ENCODE data around the gene SPZ1. TPM values are rescaled to one million over a fixed set of nuclear protein-coding genes. Genes with fewer than 3 reads are reported as not detected.

Gene SPZ1
- total and polyA plus RNA-seq, 2 of the 13 experiments (the other 11 are each of a cell fraction or from before 2014, with no cell fraction given) = not detected

DNA sequence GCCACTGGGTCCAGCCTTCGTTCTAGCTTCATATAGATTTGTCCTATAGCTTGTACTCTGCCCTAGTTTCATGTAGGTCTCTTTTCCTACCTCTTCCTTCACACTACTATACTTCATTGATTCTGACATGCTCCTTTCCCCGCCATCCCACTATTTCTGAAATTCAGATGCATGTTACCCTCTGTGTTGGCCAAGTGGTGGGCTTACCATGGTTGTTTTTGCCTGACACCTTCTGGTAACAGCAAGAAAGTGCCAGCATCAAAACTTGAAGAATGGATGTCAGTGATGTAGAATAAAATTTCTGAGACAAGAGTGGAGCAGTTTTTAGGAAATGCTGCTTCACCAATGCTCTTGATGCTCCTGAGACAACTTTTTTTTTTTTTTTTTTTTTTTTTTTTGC, 44.5 kb upstream of the SPZ1 start:
- no peak overlapping the region for H3K9ac ChIP-seq (ENCODE audit: insufficient read depth, low read depth, low read length)
- no peaks in the 10 kb centered on the region for H4K20me1 ChIP-seq (ENCODE audit: insufficient read depth, low read length)
- no peaks in the 10 kb centered on the region for H3K27me3 ChIP-seq (ENCODE audit: control insufficient read depth in 1 of 2, insufficient read depth in 2 of 2, low read length in 2 of 2)
- 0 out of 2 replicates have a peak, but pooled peaks cover 5% of the 10 kb centered on the region for H3K4me1 ChIP-seq (ENCODE audit: insufficient read depth, low read length)
- no peaks in the 10 kb centered on the region for H3K9me3 ChIP-seq (ENCODE audit: low read length)
- ATAC-seq (peak; percentile 81), DNase-seq (ENCODE audit: low spot score) (peak; percentile 40), FAIRE-seq (peak; percentile 57)
- ChIA-PET CTCF (ENCODE audit: low intra/inter-chr PET ratio, low total read pairs) (interaction anchor here (2.7 kb wide), 1 partner anchor 184 kb away, joined by 22 read pairs; no protein-coding TSS in a partner anchor), POLR2A (interaction anchor here (0.9 kb wide), 1 partner anchor 20 kb away, joined by 4 read pairs; the partner anchor contains the start of gene SERINC5)
- in situ Hi-C loops (cut with HindIII; ENCODE audit: extremely low pct_ligation_motif_present, low pct_unique_long_range_greater_than_20kb) = no loop called here
- no peak overlapping the region for H3K27ac ChIP-seq (ENCODE audit: extremely low read length, insufficient read depth, low read length)
- no peaks in the 10 kb centered on the region for H3K79me2 ChIP-seq (ENCODE audit: insufficient read depth, low read length)
- intact Hi-C loops (cut with micrococcal nuclease; ENCODE audit: unreplicated experiment) = loop anchor here (1.0 kb wide), 1 partner anchor 182 kb away; no protein-coding TSS in a partner anchor
- no peak overlapping the region for H2AFZ ChIP-seq (ENCODE audit: low read length)
- BruUV-seq (replicated peaks) = no TSS peak
- H3K4me2 ChIP-seq (ENCODE audit: low read depth, low read length) = no peak overlapping the region
- no peaks in the 10 kb centered on the region for H3K36me3 ChIP-seq (replicated peaks in 1 of 2; ENCODE audit: control insufficient read depth in 1 of 2, insufficient read depth in 2 of 2, low read length in 2 of 2)
- no peak overlapping the region for H3K4me3 ChIP-seq (replicated peaks in 1 of 3; ENCODE audit: insufficient read depth in 1 of 3, low read depth in 2 of 3, low read length in 3 of 3)
- WGBS (ENCODE audit: low lambda C conversion rate) = 54% methylated on average over 2 of the region's 2 CpGs
- TF ChIP-seq, protein P1, sequence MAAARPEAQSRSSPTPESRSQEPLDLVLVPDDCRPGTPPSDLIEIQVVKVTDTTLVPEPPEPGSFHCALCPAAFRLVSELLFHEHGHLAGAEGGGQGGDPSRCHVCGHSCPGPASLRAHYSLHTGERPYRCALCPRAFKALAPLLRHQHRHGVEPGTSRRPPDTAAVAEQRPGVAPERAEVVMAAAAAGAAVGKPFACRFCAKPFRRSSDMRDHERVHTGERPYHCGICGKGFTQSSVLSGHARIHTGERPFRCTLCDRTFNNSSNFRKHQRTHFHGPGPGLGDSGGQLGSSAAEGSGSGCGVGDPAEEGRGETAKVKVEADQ (CRISPR knock-in tag; IDR thresholded peaks at IDR 0.05; ENCODE audit: borderline replicate concordance) = no peak
- peak; percentile 65 for TF ChIP-seq RAD21 (CRISPR knock-in tag; IDR thresholded peaks at IDR 0.05)
- TF ChIP-seq ZNF883 (CRISPR knock-in tag; IDR thresholded peaks at IDR 0.05; ENCODE audit: not compliant biosample characterization) = no peak
- TF ChIP-seq, protein P2, sequence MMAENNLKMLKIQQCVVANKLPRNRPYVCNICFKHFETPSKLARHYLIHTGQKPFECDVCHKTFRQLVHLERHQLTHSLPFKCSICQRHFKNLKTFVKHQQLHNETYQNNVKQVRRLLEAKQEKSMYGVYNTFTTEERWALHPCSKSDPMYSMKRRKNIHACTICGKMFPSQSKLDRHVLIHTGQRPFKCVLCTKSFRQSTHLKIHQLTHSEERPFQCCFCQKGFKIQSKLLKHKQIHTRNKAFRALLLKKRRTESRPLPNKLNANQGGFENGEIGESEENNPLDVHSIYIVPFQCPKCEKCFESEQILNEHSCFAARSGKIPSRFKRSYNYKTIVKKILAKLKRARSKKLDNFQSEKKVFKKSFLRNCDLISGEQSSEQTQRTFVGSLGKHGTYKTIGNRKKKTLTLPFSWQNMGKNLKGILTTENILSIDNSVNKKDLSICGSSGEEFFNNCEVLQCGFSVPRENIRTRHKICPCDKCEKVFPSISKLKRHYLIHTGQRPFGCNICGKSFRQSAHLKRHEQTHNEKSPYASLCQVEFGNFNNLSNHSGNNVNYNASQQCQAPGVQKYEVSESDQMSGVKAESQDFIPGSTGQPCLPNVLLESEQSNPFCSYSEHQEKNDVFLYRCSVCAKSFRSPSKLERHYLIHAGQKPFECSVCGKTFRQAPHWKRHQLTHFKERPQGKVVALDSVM (CRISPR knock-in tag; IDR thresholded peaks at IDR 0.05) = peak; percentile 54
- TF ChIP-seq ZNF572 (CRISPR knock-in tag; IDR thresholded peaks at IDR 0.05) = no peak
- TF ChIP-seq ZSCAN30 (CRISPR knock-in tag; IDR thresholded peaks at IDR 0.05) = no peak
- no peak for TF ChIP-seq ZNF766 (CRISPR knock-in tag; IDR thresholded peaks at IDR 0.05; ENCODE audit: borderline replicate concordance)
- TF ChIP-seq STAG1 (CRISPR knock-in tag; IDR thresholded peaks at IDR 0.05) = peak; percentile 94
- TF ChIP-seq, protein P3, sequence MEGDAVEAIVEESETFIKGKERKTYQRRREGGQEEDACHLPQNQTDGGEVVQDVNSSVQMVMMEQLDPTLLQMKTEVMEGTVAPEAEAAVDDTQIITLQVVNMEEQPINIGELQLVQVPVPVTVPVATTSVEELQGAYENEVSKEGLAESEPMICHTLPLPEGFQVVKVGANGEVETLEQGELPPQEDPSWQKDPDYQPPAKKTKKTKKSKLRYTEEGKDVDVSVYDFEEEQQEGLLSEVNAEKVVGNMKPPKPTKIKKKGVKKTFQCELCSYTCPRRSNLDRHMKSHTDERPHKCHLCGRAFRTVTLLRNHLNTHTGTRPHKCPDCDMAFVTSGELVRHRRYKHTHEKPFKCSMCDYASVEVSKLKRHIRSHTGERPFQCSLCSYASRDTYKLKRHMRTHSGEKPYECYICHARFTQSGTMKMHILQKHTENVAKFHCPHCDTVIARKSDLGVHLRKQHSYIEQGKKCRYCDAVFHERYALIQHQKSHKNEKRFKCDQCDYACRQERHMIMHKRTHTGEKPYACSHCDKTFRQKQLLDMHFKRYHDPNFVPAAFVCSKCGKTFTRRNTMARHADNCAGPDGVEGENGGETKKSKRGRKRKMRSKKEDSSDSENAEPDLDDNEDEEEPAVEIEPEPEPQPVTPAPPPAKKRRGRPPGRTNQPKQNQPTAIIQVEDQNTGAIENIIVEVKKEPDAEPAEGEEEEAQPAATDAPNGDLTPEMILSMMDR (CRISPR knock-in tag; IDR thresholded peaks at IDR 0.05) = peak; percentile 81
- no peak for TF ChIP-seq NFIC (IDR thresholded peaks at IDR 0.05; ENCODE audit: low read length)
- TF ChIP-seq ETV5 (CRISPR knock-in tag; IDR thresholded peaks at IDR 0.05; ENCODE audit: borderline replicate concordance) = no peak
- TF ChIP-seq SMC3 (IDR thresholded peaks at IDR 0.05; ENCODE audit: low read length) = peak; percentile 86
- TF ChIP-seq RARA (CRISPR knock-in tag; IDR thresholded peaks at IDR 0.05) = no peak

All from HepG2 (cell line).